Keratinocyte (primary cell): ENCODE results near the gene ACKR4. TPM values are rescaled to one million over a fixed set of nuclear protein-coding genes. Genes with fewer than 3 reads are reported as not detected.

Source experiments
- DNase-seq: peaks from one replicate; pipeline ENCODE4 v3.0.0-alpha.2; 2011; ENCODE audit warnings: low read depth, missing footprints, low spot score
- FAIRE-seq: peaks from 2 replicates; lab custom pipeline; 2011; peaks lifted over from hg19 to GRCh38; lab: Jason Lieb, UNC
- H2AFZ ChIP-seq: 2 replicates; pipeline ENCODE4 v1.6.0; 2012; ENCODE audit warnings: low read length, control low read depth, inconsistent platforms; ENCODE audit not compliant: control insufficient read depth
- H3K27ac ChIP-seq: 2 replicates; pipeline ENCODE4 v1.5.1; 2011; ENCODE audit warnings: low read length; ENCODE audit not compliant: control insufficient read depth, insufficient read depth
- H3K27me3 ChIP-seq: 3 replicates; pipeline ENCODE4 v1.6.0; 2011; ENCODE audit warnings: low read length; ENCODE audit not compliant: control insufficient read depth, insufficient read depth; ENCODE audit errors: extremely low read depth
- H3K36me3 ChIP-seq, 2 experiments: 2 replicates in 1 of 2; 3 replicates in 1 of 2; pipeline ENCODE4 v1.5.1; 2011; ENCODE audit warnings: low read length in 2 of 2, mild to moderate bottlenecking in 1 of 2; ENCODE audit not compliant: control insufficient read depth in 2 of 2, insufficient read depth in 2 of 2; ENCODE audit errors: extremely low read depth in 1 of 2
- H3K4me1 ChIP-seq: 3 replicates; pipeline ENCODE4 v1.5.1; 2011; ENCODE audit warnings: low read length; ENCODE audit not compliant: control insufficient read depth, insufficient read depth; ENCODE audit errors: extremely low read depth
- H3K4me2 ChIP-seq: 3 replicates; pipeline ENCODE4 v1.6.0; 2011; ENCODE audit warnings: low read depth, low read length; ENCODE audit not compliant: control insufficient read depth, insufficient read depth; ENCODE audit errors: extremely low read depth
- H3K4me3 ChIP-seq, 3 experiments: fragments of 200-600 bp in 1 of 3; sonication (generic) in 1 of 3; 2 replicates in 2 of 3; 3 replicates in 1 of 3; pipeline ENCODE4 v1.5.1; 2011 to 2016; ENCODE audit warnings: low read length in 3 of 3, mild to moderate bottlenecking in 3 of 3, control low read depth in 2 of 3, inconsistent platforms in 1 of 3, low read depth in 1 of 3, mixed read lengths in 1 of 3, mixed run types in 1 of 3, moderate library complexity in 1 of 3; ENCODE audit not compliant: control insufficient read depth in 2 of 3, insufficient read depth in 2 of 3; ENCODE audit errors: extremely low read depth in 1 of 3
- H3K79me2 ChIP-seq: 2 replicates; pipeline ENCODE4 v1.6.0; 2012; ENCODE audit warnings: low read length; ENCODE audit not compliant: control insufficient read depth, insufficient read depth
- H3K9ac ChIP-seq: 3 replicates; pipeline ENCODE4 v1.6.0; 2011; ENCODE audit warnings: low read length; ENCODE audit not compliant: control insufficient read depth, insufficient read depth; ENCODE audit errors: extremely low read depth
- H3K9me1 ChIP-seq: 3 replicates; pipeline ENCODE4 v1.6.0; 2011; ENCODE audit warnings: low read length; ENCODE audit not compliant: control insufficient read depth, insufficient read depth; ENCODE audit errors: extremely low read depth
- H3K9me3 ChIP-seq: 2 replicates; pipeline ENCODE4 v1.5.1; 2012; ENCODE audit warnings: low read depth, low read length; ENCODE audit not compliant: control insufficient read depth
- H4K20me1 ChIP-seq: 3 replicates; pipeline ENCODE4 v1.6.0; 2011; ENCODE audit warnings: low read length; ENCODE audit not compliant: control insufficient read depth, insufficient read depth; ENCODE audit errors: extremely low read depth
- EZH2 ChIP-seq: IDR thresholded peaks from one replicate; pipeline ENCODE4 v1.6.1; 2012; ENCODE audit warnings: inconsistent platforms, mild to moderate bottlenecking, low read length, moderate library complexity
- dilution Hi-C: fragments of 300-500 bp; cut with MboI; formaldehyde crosslinking; loops from one replicate; pipeline ENCODE4 v1.7.0; 2020; ENCODE audit warnings: low sequenced_read_pairs; ENCODE audit not compliant: extremely low pct_ligation_motif_present
- polyA plus RNA-seq, 5 experiments: library from polyadenylated mRNA; depleted of rRNA in 3 of 5; stranded (reverse) in 3 of 5; stranded (forward) in 1 of 5; unstranded in 1 of 5; fragments of >200 nt; gene quantifications; 1 replicate in 1 of 5; 2 replicates in 3 of 5; 3 replicates in 1 of 5; pipeline versions ENCODE4 v1.2.1 to v1.2.3, GENCODE V29; 2011 to 2012; ENCODE audit warnings: missing spikeins in 2 of 5, low read depth in 1 of 5, low replicate concordance in 1 of 5
- TF ChIP-seq, protein P1 (sequence below), 3 experiments: IDR thresholded peaks in 1 of 3; conservative IDR thresholded peaks in 1 of 3; optimal IDR thresholded peaks in 1 of 3; 2 replicates in 2 of 3; 3 replicates in 1 of 3; pipeline versions ENCODE3 to v1.5.1; 2011; ENCODE audit warnings: low read length in 3 of 3, mild to moderate bottlenecking in 3 of 3, moderate library complexity in 2 of 3, control low read depth in 1 of 3, inconsistent platforms in 1 of 3; ENCODE audit not compliant: insufficient read depth in 2 of 3; ENCODE audit errors: extremely low read depth in 1 of 3

The ACKR4 gene
- polyA plus RNA-seq, 1 donor (not counting 4 experiments of a cell fraction or from before 2014, with no cell fraction given): 0.67 TPM

- Histone ChIP-seq H3K9me3 (peaks cover 2% of the 10 kb centered on the region), H3K4me1 (peaks cover 13% of the 10 kb centered on the region), H2AFZ (no peak overlapping the region), H3K4me2 (no peak overlapping the region), H3K27ac (no peak overlapping the region), H3K27me3 (no peaks in the 10 kb centered on the region), H3K9ac (no peak overlapping the region), H3K36me3 (peaks cover 3 to 4% of the 10 kb centered on the region in 2 experiments), H3K79me2 (no peaks in the 10 kb centered on the region), H3K4me3 (no peak overlapping the region), H4K20me1 (no peaks in the 10 kb centered on the region), H3K9me1 (no peaks in the 10 kb centered on the region)
- dilution Hi-C loops: no loop called here
- no peak for TF ChIP-seq EZH2
- TF ChIP-seq, protein P1, sequence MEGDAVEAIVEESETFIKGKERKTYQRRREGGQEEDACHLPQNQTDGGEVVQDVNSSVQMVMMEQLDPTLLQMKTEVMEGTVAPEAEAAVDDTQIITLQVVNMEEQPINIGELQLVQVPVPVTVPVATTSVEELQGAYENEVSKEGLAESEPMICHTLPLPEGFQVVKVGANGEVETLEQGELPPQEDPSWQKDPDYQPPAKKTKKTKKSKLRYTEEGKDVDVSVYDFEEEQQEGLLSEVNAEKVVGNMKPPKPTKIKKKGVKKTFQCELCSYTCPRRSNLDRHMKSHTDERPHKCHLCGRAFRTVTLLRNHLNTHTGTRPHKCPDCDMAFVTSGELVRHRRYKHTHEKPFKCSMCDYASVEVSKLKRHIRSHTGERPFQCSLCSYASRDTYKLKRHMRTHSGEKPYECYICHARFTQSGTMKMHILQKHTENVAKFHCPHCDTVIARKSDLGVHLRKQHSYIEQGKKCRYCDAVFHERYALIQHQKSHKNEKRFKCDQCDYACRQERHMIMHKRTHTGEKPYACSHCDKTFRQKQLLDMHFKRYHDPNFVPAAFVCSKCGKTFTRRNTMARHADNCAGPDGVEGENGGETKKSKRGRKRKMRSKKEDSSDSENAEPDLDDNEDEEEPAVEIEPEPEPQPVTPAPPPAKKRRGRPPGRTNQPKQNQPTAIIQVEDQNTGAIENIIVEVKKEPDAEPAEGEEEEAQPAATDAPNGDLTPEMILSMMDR (optimal IDR thresholded peaks at IDR 0.05 in 1 of 3, IDR thresholded peaks at IDR 0.05 in 1 of 3, conservative IDR thresholded peaks at IDR 0.05 in 1 of 3; ENCODE audit: extremely low read depth in 1 of 3, insufficient read depth in 2 of 3, low read length in 3 of 3): no peak
- FAIRE-seq (no peak), DNase-seq (no peak)
These were observed 25.1 kb downstream of the ACKR4 start for GRCh38 chr3:132622148-132622547.

DNA sequence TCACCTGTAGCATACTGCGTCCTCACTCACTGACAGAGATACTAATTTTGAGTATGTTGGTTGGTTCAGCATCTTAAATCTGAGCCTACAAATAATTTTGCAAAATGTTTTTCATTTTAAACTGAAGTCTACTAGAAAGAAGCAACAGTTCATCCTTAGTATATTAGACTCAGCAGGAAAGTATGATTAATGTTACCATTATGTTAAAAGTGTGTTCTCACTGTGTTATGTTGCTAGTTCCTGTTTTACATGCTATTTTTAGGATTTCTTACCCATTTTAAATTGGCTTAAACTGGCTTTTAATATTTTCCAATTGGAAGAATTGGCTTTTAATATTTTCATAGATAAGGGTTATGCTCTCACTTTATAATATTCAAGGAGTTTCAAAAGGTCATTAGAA lies 25.7 kb downstream of the ACKR4 start:
- H3K9me3 ChIP-seq: peaks cover 2% of the 10 kb centered on the region
- H3K79me2 ChIP-seq: no peaks in the 10 kb centered on the region
- H3K4me2 ChIP-seq: no peak overlapping the region
- H3K9me1 ChIP-seq: no peaks in the 10 kb centered on the region
- H2AFZ ChIP-seq: no peak overlapping the region
- no peaks in the 10 kb centered on the region for H4K20me1 ChIP-seq
- peaks cover 13% of the 10 kb centered on the region for H3K4me1 ChIP-seq
- TF ChIP-seq EZH2: no peak
- TF ChIP-seq, protein P1 (optimal IDR thresholded peaks at IDR 0.05 in 1 of 3, IDR thresholded peaks at IDR 0.05 in 1 of 3, conservative IDR thresholded peaks at IDR 0.05 in 1 of 3; ENCODE audit: extremely low read depth in 1 of 3, insufficient read depth in 2 of 3, low read length in 3 of 3): no peak
- peaks cover 4 to 9% of the 10 kb centered on the region in 2 experiments for H3K36me3 ChIP-seq
- no peak overlapping the region for H3K27ac ChIP-seq
- FAIRE-seq (no peak), DNase-seq (no peak)
- no peak overlapping the region for H3K4me3 ChIP-seq
- no peak overlapping the region for H3K9ac ChIP-seq
- no peaks in the 10 kb centered on the region for H3K27me3 ChIP-seq
- dilution Hi-C loops: no loop called here
